SU-DHL-6 (cell line): Measurements from ENCODE around the gene RBM26.

Source experiments
- EZH2phosphoT487 ChIP-seq: fragments of 200-600 bp; sonication (generic), shearing (Covaris generic); conservative IDR thresholded peaks from 2 replicates; pipeline ENCODE4 v1.6.1; 2018; ENCODE audit warnings: mild to moderate bottlenecking, antibody characterized with exemption, low read length, moderate library complexity, mixed read lengths
- TF ChIP-seq, protein P1 (sequence below): fragments of 200-600 bp; sonication (generic); IDR thresholded peaks from one replicate; pipeline ENCODE4 v1.5.1; 2017; ENCODE audit warnings: antibody characterized with exemption, mild to moderate bottlenecking, low read length, moderate library complexity; ENCODE audit not compliant: insufficient read depth, poor library complexity, severe bottlenecking

DNA sequence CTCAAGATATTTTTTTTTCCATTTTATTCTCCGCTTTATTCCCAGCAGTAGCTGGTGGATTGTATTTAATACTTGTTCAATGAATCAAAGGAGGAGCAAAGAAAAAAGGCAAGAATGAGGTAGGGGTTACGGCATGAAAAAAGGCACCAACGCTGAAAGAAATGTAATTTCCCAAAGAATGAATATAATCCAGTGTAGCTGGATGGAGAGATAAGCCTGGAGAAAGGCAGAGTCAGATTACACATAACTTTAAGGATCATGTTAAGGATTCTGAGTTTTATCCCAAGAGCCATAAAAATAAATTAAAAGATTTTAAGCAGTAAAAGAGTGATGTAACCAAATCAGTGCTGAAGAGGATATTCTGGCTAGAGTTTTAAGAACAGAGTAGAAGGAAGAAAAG is 67.7 kb downstream of the RBM26 start:
- TF ChIP-seq, protein P1, sequence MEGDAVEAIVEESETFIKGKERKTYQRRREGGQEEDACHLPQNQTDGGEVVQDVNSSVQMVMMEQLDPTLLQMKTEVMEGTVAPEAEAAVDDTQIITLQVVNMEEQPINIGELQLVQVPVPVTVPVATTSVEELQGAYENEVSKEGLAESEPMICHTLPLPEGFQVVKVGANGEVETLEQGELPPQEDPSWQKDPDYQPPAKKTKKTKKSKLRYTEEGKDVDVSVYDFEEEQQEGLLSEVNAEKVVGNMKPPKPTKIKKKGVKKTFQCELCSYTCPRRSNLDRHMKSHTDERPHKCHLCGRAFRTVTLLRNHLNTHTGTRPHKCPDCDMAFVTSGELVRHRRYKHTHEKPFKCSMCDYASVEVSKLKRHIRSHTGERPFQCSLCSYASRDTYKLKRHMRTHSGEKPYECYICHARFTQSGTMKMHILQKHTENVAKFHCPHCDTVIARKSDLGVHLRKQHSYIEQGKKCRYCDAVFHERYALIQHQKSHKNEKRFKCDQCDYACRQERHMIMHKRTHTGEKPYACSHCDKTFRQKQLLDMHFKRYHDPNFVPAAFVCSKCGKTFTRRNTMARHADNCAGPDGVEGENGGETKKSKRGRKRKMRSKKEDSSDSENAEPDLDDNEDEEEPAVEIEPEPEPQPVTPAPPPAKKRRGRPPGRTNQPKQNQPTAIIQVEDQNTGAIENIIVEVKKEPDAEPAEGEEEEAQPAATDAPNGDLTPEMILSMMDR: no peak
- TF ChIP-seq EZH2phosphoT487: no peak
